Esophagus (tissue), 2 donors: ENCODE data around the gene SLC16A4. TPM values are rescaled to one million over a fixed set of nuclear protein-coding genes. Genes with fewer than 3 reads are reported as not detected.

ENCODE experiments used
- H3K27ac ChIP-seq, 2 donors: one replicate each; pipeline ENCODE4 v1.5.1; 2013; ENCODE audit warnings: low read depth in 2 of 2, mild to moderate bottlenecking in 2 of 2, inconsistent platforms in 1 of 2, low read length in 1 of 2, moderate library complexity in 1 of 2
- H3K27me3 ChIP-seq, 2 donors: one replicate each; pipeline ENCODE4 v1.6.1; 2013; ENCODE audit warnings: low read length in 2 of 2, control low read depth in 1 of 2, mild to moderate bottlenecking in 1 of 2; ENCODE audit not compliant: insufficient read depth in 2 of 2, control insufficient read depth in 1 of 2
- H3K36me3 ChIP-seq, 2 donors: one replicate each; pipeline ENCODE4 v1.6.1; 2013; ENCODE audit warnings: low read length in 1 of 2; ENCODE audit not compliant: control insufficient read depth in 2 of 2, insufficient read depth in 2 of 2
- H3K4me1 ChIP-seq, 2 donors: one replicate each; pipeline ENCODE4 v1.6.1; 2013; ENCODE audit warnings: low read length in 1 of 2; ENCODE audit not compliant: control insufficient read depth in 2 of 2, insufficient read depth in 2 of 2
- H3K4me3 ChIP-seq, 2 donors: one replicate each; pipeline ENCODE4 v1.5.1; 2013; ENCODE audit warnings: low read length in 2 of 2, mild to moderate bottlenecking in 2 of 2, low read depth in 1 of 2, moderate library complexity in 1 of 2
- H3K9me3 ChIP-seq, 2 donors: one replicate each; pipeline ENCODE4 v1.6.1; 2013; ENCODE audit warnings: mild to moderate bottlenecking in 2 of 2, low read depth in 1 of 2, low read length in 1 of 2, moderate library complexity in 1 of 2; ENCODE audit not compliant: control insufficient read depth in 2 of 2, insufficient read depth in 1 of 2
- WGBS, 2 donors: extraction: QIAGEN DNeasy Blood & Tissue Kit; methylation state at CpG; one replicate each; pipeline ENCODE4 v1.1.7; 2013; 5-methylcytosine and 5-hydroxymethylcytosine counted together
- polyA plus RNA-seq, 2 donors: library from polyadenylated mRNA; stranded (reverse); fragments of 200-250 nt; gene quantifications; one replicate each; pipeline ENCODE4 v1.2.3, GENCODE V29; 2013
- donor health status: healthy with polysubstance abuse.
- donor health status: Bipolar disorder and iron deficiency.

SLC16A4 gene
- polyA plus RNA-seq, 2 donors, result 0.47 to 0.58 TPM

- no peak overlapping the region for H3K27ac ChIP-seq
- no peaks in the 10 kb centered on the region for H3K27me3 ChIP-seq
- no peaks in the 10 kb centered on the region for H3K4me1 ChIP-seq
- 92 to 95% methylated on average over 1 of the region's 1 CpG for WGBS, 2 donors
- H3K9me3 ChIP-seq, result no peaks in the 10 kb centered on the region
- peaks cover 0 to 3% of the 10 kb centered on the region in 2 donors for H3K36me3 ChIP-seq
- H3K4me3 ChIP-seq, result no peak overlapping the region
Observed at GRCh38 chr1:110375490-110375889, 15.3 kb downstream of the SLC16A4 start.

DNA sequence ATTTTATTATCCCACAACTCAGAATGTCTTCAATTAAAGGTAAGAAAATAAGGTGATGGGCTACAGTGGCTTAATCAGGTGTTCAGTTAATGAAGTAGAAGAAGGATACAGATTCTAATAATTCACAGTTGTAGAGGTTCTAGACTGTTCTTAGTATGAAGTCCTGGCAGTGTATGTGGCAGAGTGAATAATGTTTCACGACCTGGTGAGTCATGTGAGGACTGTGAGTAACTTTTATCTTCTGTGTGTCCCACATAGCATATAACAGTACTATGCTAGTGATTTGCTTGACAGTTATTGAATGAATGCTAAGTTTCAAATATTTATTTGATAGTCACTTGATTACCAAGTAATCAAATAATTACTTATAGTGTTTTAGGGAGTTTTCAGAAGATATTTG lies 20.0 kb downstream of the SLC16A4 start:
- H3K9me3 ChIP-seq, result no peaks in the 10 kb centered on the region
- 15 to 27% methylated on average over 1 of the region's 1 CpG for WGBS, 2 donors
- no peaks in the 10 kb centered on the region for H3K36me3 ChIP-seq
- H3K4me1 ChIP-seq, result no peaks in the 10 kb centered on the region
- H3K4me3 ChIP-seq, result no peak overlapping the region
- H3K27me3 ChIP-seq, result no peaks in the 10 kb centered on the region
- no peak overlapping the region for H3K27ac ChIP-seq

DNA sequence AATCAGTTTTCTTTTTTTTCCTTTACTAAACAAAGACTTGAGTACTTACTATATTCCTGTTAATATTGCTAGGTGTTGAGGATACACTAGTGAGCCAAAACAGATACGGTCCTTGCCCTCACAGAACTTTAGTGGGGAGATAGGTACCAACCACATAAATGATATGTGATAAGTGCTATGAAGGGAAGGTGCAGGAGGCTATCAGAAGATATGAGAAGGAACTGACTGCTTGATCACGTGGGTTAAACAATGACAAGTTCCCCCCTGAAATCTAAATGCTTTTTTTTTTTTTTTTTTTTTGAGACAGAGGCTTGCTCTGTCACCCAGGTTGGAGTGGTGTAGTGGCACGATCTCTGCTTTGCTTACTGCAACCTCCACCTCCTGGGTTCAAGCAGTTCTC lies 26.6 kb downstream of the SLC16A4 start:
- no peaks in the 10 kb centered on the region for H3K4me1 ChIP-seq
- H3K27ac ChIP-seq, result no peak overlapping the region
- 97 to 99% methylated on average over 3 of the region's 3 CpGs for WGBS, 2 donors
- H3K27me3 ChIP-seq, result no peaks in the 10 kb centered on the region
- H3K4me3 ChIP-seq, result no peak overlapping the region
- no peaks in the 10 kb centered on the region for H3K9me3 ChIP-seq
- no peaks in the 10 kb centered on the region for H3K36me3 ChIP-seq

DNA sequence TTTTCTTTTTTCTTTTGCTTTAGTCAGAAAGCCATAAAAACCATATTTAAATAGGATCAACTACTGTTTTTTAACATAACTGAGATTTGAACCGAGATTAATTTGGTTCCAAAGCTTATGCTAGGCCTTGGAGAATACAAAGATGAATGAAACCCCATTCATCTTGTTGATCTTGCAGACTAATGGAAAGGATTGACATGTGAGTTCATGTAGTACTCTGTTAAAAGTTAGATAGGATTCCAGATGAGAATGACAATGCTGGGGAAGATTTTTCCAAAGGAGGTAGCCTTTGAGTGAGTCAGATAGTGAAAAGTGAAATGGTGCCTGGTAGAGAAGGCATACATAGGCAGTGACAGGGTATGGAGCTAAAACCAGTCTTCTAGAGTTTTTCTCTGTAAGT lies 29.0 kb downstream of the SLC16A4 start:
- Histone ChIP-seq H3K9me3 (no peaks in the 10 kb centered on the region), H3K4me1 (no peaks in the 10 kb centered on the region), H3K27ac (no peak overlapping the region), H3K36me3 (no peaks in the 10 kb centered on the region), H3K4me3 (no peak overlapping the region), H3K27me3 (no peaks in the 10 kb centered on the region)
- 82 to 90% methylated on average over 1 of the region's 1 CpG for WGBS, 2 donors

DNA sequence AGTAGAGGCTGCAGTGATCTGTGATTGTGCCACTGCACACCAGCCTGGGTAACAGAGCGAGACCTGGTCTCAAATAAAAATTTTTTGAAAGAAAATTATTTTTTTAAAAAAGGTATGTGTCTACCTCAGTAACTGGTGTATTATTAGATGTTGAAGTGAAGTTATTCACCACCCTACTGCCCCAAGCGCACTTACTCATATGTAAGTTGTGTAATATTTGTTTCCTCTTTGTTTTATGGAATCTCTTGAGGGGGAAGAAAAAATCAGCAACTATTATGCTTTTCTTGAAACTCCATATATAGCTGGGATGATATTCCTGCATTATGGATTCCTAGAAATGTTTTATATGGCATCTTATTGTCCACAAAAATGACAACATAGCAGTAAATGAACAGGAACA lies 30.4 kb downstream of the SLC16A4 start:
- 98% methylated on average over 2 of the region's 2 CpGs for WGBS, 2 donors
- H3K4me1 ChIP-seq, result no peaks in the 10 kb centered on the region

DNA sequence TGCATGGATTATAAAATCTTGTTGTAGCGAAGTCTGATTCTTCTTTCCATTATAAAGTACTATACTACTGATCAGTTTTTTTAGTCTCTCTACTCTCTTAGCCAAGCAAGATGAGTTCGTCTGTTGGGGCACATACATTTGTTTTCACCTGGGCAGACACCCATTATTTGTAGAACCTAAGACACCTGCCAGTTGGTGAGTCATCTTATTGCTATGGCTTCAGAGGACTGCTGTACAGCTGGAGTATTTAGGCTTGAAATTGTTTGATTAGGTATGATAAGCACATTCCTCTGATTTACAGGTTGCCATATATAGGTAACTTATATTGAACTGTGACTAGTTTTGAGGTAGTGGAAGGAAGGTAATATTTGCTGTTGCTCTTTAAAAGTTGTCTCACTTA lies 34.4 kb downstream of the SLC16A4 start:
- no peak overlapping the region for H3K27ac ChIP-seq
- no peaks in the 10 kb centered on the region for H3K36me3 ChIP-seq
- WGBS, 2 donors, result 49 to 62% methylated on average over 2 of the region's 2 CpGs
- no peak overlapping the region for H3K4me3 ChIP-seq
- no peaks in the 10 kb centered on the region for H3K9me3 ChIP-seq
- H3K27me3 ChIP-seq, result no peaks in the 10 kb centered on the region
- no peaks in the 10 kb centered on the region for H3K4me1 ChIP-seq

More for the DNA sequence above, 30.4 kb downstream of the SLC16A4 start:
- Histone ChIP-seq H3K27me3 (no peaks in the 10 kb centered on the region), H3K27ac (no peak overlapping the region), H3K4me3 (no peak overlapping the region), H3K36me3 (no peaks in the 10 kb centered on the region), H3K9me3 (no peaks in the 10 kb centered on the region)

GRCh38 chr1:110355321-110355720 lies 35.5 kb downstream of the SLC16A4 start:
- 63 to 66% methylated on average over 1 of the region's 1 CpG for WGBS, 2 donors
- Histone ChIP-seq H3K36me3 (no peaks in the 10 kb centered on the region), H3K27me3 (no peaks in the 10 kb centered on the region), H3K4me3 (no peak overlapping the region), H3K27ac (no peak overlapping the region), H3K4me1 (no peaks in the 10 kb centered on the region), H3K9me3 (no peaks in the 10 kb centered on the region)

DNA sequence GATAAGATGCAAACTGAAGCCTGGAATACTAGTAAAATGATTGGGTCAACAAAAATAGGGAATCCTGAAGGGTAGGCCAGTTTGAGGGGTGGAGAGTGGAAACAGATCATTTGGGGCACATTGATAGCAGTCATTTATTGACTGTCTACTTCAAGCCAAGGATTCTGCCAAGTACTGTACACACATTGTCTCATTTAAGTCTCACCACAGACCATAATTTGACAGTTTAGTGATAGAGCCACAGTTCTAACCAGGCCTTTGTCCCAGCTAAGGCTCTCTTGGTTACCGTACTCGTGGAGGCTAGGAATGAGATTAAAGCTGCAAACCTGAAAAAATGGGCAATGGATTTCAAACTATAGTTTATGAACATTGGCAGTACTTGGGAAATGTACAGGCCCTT lies 40.5 kb downstream of the SLC16A4 start:
- WGBS, 2 donors, result 87 to 93% methylated on average over 2 of the region's 2 CpGs
- Histone ChIP-seq H3K4me1 (peaks cover 2 to 7% of the 10 kb centered on the region in 2 donors), H3K27ac (no peak overlapping the region), H3K27me3 (no peaks in the 10 kb centered on the region), H3K4me3 (no peak overlapping the region), H3K36me3 (peaks cover 0 to 6% of the 10 kb centered on the region in 2 donors), H3K9me3 (no peaks in the 10 kb centered on the region)

GRCh38 chr1:110348771-110349170 lies 42.1 kb downstream of the SLC16A4 start:
- no peak overlapping the region for H3K4me3 ChIP-seq
- peaks cover 0 to 6% of the 10 kb centered on the region in 2 donors for H3K36me3 ChIP-seq
- H3K27ac ChIP-seq, result no peak overlapping the region
- H3K9me3 ChIP-seq, result no peaks in the 10 kb centered on the region
- no peaks in the 10 kb centered on the region for H3K27me3 ChIP-seq
- peaks cover 2 to 7% of the 10 kb centered on the region in 2 donors for H3K4me1 ChIP-seq

DNA sequence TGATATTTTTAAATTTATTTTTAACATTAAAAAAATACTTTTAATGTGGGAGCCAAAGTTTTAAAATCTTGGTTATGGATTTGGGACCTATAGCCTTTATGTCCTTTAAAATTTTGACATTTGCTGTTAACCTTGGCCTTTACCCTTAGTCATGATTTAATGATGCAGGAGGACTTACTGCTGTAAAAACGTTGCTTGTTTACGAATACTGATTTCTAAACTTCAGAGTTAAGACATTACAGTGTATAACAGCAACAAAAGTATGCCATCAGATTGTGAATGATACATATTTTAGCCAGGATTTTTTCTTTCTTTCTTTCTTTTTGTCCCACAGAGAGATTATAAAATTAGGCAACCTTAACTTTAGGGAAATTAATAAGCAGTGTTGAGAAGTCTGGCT lies 42.8 kb downstream of the SLC16A4 start:
- H3K27me3 ChIP-seq, result no peaks in the 10 kb centered on the region
- H3K36me3 ChIP-seq, result peaks cover 0 to 6% of the 10 kb centered on the region in 2 donors
- no peak overlapping the region for H3K27ac ChIP-seq
- 38 to 40% methylated on average over 2 of the region's 2 CpGs for WGBS, 2 donors
- no peak overlapping the region for H3K4me3 ChIP-seq
- no peaks in the 10 kb centered on the region for H3K9me3 ChIP-seq
- peaks cover 2 to 7% of the 10 kb centered on the region in 2 donors for H3K4me1 ChIP-seq
